IMR-90 (cell line): ENCODE measurements around the gene FSTL5. TPM values are rescaled to one million over a fixed set of nuclear protein-coding genes. Genes with fewer than 3 reads are reported as not detected.

ENCODE experiments used
- ATAC-seq: fragments of 200-7000 bp; cut with Tn5 transposase; 2 replicates; pipeline ENCODE4 v1.9.1; 2020; ENCODE audit warnings: low read depth, mild to moderate bottlenecking, moderate library complexity
- BruUV-seq: library from RNA; stranded (reverse); fragments of 400-500 nt; replicated peaks from 2 replicates; lab custom pipeline; 2021; lab: Mats Ljungman, UMichigan
- CTCF ChIA-PET: fragments of 300-600 bp; formaldehyde crosslinking; extraction: SDS; loops from one replicate; lab custom pipeline; 2021; ENCODE audit warnings: antibody characterized with exemption; lab: Yijun Ruan, JAX
- POLR2A ChIA-PET: fragments of 300-600 bp; sonication (Branson Sonifier 250); formaldehyde crosslinking; loops from one replicate; lab custom pipeline; 2022; ENCODE audit warnings: antibody characterized with exemption; ENCODE audit not compliant: unreplicated experiment; lab: Charles Lee
- DNase-seq: peaks from one replicate; pipeline ENCODE4 v3.0.0; 2013
- H2AFZ ChIP-seq: replicated peaks from 2 replicates; pipeline ENCODE3; 2013; ENCODE audit warnings: low read length, mild to moderate bottlenecking; ENCODE audit not compliant: poor library complexity
- H2AK5ac ChIP-seq: 2 replicates; pipeline ENCODE4 v1.6.1; 2013; ENCODE audit warnings: low read depth, low read length, inconsistent platforms
- H2AK9ac ChIP-seq: replicated peaks from 2 replicates; pipeline ENCODE3; 2013; ENCODE audit warnings: mild to moderate bottlenecking, low read depth, low read length, moderate library complexity; ENCODE audit not compliant: poor library complexity
- H2BK120ac ChIP-seq: 2 replicates; pipeline ENCODE4 v1.6.1; 2013; ENCODE audit warnings: low read depth, low read length, inconsistent platforms
- H2BK15ac ChIP-seq: 3 replicates; pipeline ENCODE4 v1.6.1; 2013; ENCODE audit warnings: low read depth, low read length, inconsistent platforms
- H2BK20ac ChIP-seq: 2 replicates; pipeline ENCODE4 v1.6.1; 2013; ENCODE audit warnings: low read depth, mild to moderate bottlenecking, inconsistent platforms, low read length, moderate library complexity
- H2BK5ac ChIP-seq: 2 replicates; pipeline ENCODE4 v1.6.1; 2013; ENCODE audit warnings: mild to moderate bottlenecking, low read depth, low read length, inconsistent platforms; ENCODE audit not compliant: poor library complexity, severe bottlenecking
- H3K14ac ChIP-seq: replicated peaks from 2 replicates; pipeline ENCODE4 v1.6.1; 2013; ENCODE audit warnings: low read depth, low read length, inconsistent platforms
- H3K18ac ChIP-seq: 2 replicates; pipeline ENCODE4 v1.6.1; 2013; ENCODE audit warnings: low read depth, low read length, control low read depth
- H3K23ac ChIP-seq: 2 replicates; pipeline ENCODE4 v1.6.1; 2013; ENCODE audit warnings: low read depth, low read length, inconsistent platforms
- H3K27ac ChIP-seq: 2 replicates; pipeline ENCODE4 v1.5.1; 2013; ENCODE audit warnings: mild to moderate bottlenecking, control low read depth, low read length; ENCODE audit not compliant: insufficient read depth
- H3K27me3 ChIP-seq: 2 replicates; pipeline ENCODE4 v1.6.1; 2013; ENCODE audit warnings: low read length; ENCODE audit not compliant: control insufficient read depth, insufficient read depth
- H3K36me3 ChIP-seq: 2 replicates; pipeline ENCODE4 v1.6.1; 2013; ENCODE audit warnings: low read length, mixed read lengths; ENCODE audit not compliant: control insufficient read depth, insufficient read depth
- H3K4ac ChIP-seq: 2 replicates; pipeline ENCODE4 v1.6.1; 2013; ENCODE audit warnings: low read depth, low read length, inconsistent platforms
- H3K4me1 ChIP-seq: 2 replicates; pipeline ENCODE4 v1.6.1; 2013; ENCODE audit warnings: low read length, mixed read lengths; ENCODE audit not compliant: control insufficient read depth, insufficient read depth
- H3K4me2 ChIP-seq: 2 replicates; pipeline ENCODE4 v1.6.1; 2013; ENCODE audit warnings: low read depth, mild to moderate bottlenecking, control low read depth, low read length, moderate library complexity
- H3K4me3 ChIP-seq: 2 replicates; pipeline ENCODE4 v1.5.1; 2013; ENCODE audit warnings: low read depth, mild to moderate bottlenecking, control low read depth, low read length, moderate library complexity; ENCODE audit not compliant: insufficient read depth
- H3K56ac ChIP-seq: 2 replicates; pipeline ENCODE4 v1.6.1; 2013; ENCODE audit warnings: low read length, inconsistent platforms; ENCODE audit not compliant: insufficient read depth; ENCODE audit errors: extremely low read depth
- H3K79me1 ChIP-seq, 2 experiments: 2 replicates each; pipeline ENCODE4 v1.6.1; 2013; ENCODE audit warnings: low read length in 2 of 2, inconsistent platforms in 1 of 2, low read depth in 1 of 2
- H3K9ac ChIP-seq: 2 replicates; pipeline ENCODE4 v1.6.1; 2013; ENCODE audit warnings: low read depth, low read length, control low read depth
- H3K9me1 ChIP-seq: 2 replicates; pipeline ENCODE4 v1.6.1; 2013; ENCODE audit warnings: low read length, inconsistent platforms; ENCODE audit not compliant: insufficient read depth
- H3K9me3 ChIP-seq: 2 replicates; pipeline ENCODE4 v1.6.1; 2013; ENCODE audit warnings: low read length; ENCODE audit not compliant: control insufficient read depth, insufficient read depth
- H4K20me1 ChIP-seq: 2 replicates; pipeline ENCODE4 v1.6.1; 2013; ENCODE audit warnings: low read length, inconsistent platforms; ENCODE audit not compliant: insufficient read depth
- H4K5ac ChIP-seq: 2 replicates; pipeline ENCODE4 v1.6.1; 2013; ENCODE audit warnings: mild to moderate bottlenecking, low read depth, low read length, control low read depth
- H4K8ac ChIP-seq, 2 experiments: 2 replicates each; pipeline ENCODE4 v1.6.1; 2013; ENCODE audit warnings: low read depth in 2 of 2, low read length in 2 of 2, control low read depth in 1 of 2, inconsistent platforms in 1 of 2
- H4K91ac ChIP-seq: 2 replicates; pipeline ENCODE4 v1.6.1; 2013; ENCODE audit warnings: low read depth, low read length, inconsistent platforms; ENCODE audit not compliant: insufficient read depth
- POLR2A ChIP-seq: IDR thresholded peaks from 2 replicates; pipeline ENCODE4 v1.6.1; 2012; ENCODE audit warnings: mild to moderate bottlenecking, low read depth, low read length
- SMC3 ChIP-seq: fragments of 150-350 bp; IDR thresholded peaks from 2 replicates; pipeline ENCODE4 v1.6.1; 2016; ENCODE audit warnings: low read depth, mild to moderate bottlenecking, antibody characterized with exemption, low read length, moderate library complexity
- dilution Hi-C: fragments of 300-500 bp; cut with HindIII; formaldehyde crosslinking; loops from one replicate; pipeline ENCODE4 v1.14.3; 2018; ENCODE audit warnings: low sequenced_read_pairs; ENCODE audit not compliant: unreplicated experiment
- in situ Hi-C: fragments of 300-500 bp; cut with MboI; formaldehyde crosslinking; loops from 3 replicates; pipeline ENCODE4 v1.14.3; 2019; ENCODE audit warnings: low sequenced_read_pairs, inconsistent platforms, mixed read lengths
- intact Hi-C: fragments of 100-400 bp; cut with micrococcal nuclease; formaldehyde crosslinking; loops from 2 replicates; pipeline ENCODE4 v1.10.0; 2022
- polyA plus RNA-seq, 3 experiments: library from polyadenylated mRNA; depleted of rRNA; stranded (reverse); fragments of >200 nt; gene quantifications; 2 replicates each; pipeline ENCODE4 v1.2.3, GENCODE V29; 2012; ENCODE audit warnings: low replicate concordance in 1 of 3
- total RNA-seq: library from RNA; depleted of rRNA; stranded (reverse); fragments of >200 nt; gene quantifications from 2 replicates; pipeline ENCODE4 v1.2.3, GENCODE V29; 2012

Gene FSTL5
- total and polyA plus RNA-seq, 2 of the 4 experiments (the other 2 are of a cell fraction): under 0.01 TPM; not detected in 1

- no peaks in the 10 kb centered on the region for H3K4me1 ChIP-seq
- H2BK15ac ChIP-seq: no peak overlapping the region
- no peak overlapping the region for H3K23ac ChIP-seq
- H2AK5ac ChIP-seq: no peak overlapping the region
- no peak overlapping the region for H3K4ac ChIP-seq
- H3K18ac ChIP-seq: no peak overlapping the region
- no peak overlapping the region for H3K4me3 ChIP-seq
- DNase-seq (no peak), ATAC-seq (no peak)
- no peak overlapping the region for H2BK5ac ChIP-seq
- intact Hi-C loops: no loop called here
- H3K9ac ChIP-seq: no peak overlapping the region
- no peak overlapping the region for H2AFZ ChIP-seq
- no peaks in the 10 kb centered on the region for H3K36me3 ChIP-seq
- in situ Hi-C loops: no loop called here
- no peak overlapping the region for H3K56ac ChIP-seq
- no peak overlapping the region for H3K4me2 ChIP-seq
- H3K14ac ChIP-seq: no peak overlapping the region
- H4K5ac ChIP-seq: no peak overlapping the region
- POLR2A ChIA-PET: no interaction called here
- no peak overlapping the region for H3K27ac ChIP-seq
- no peaks in the 10 kb centered on the region for H4K20me1 ChIP-seq
- H3K27me3 ChIP-seq: no peaks in the 10 kb centered on the region
- no TSS peak for BruUV-seq
- H2BK120ac ChIP-seq: no peak overlapping the region
- H3K9me3 ChIP-seq: no peaks in the 10 kb centered on the region
- TF ChIP-seq POLR2A: no peak
- no peak for TF ChIP-seq SMC3
- H2BK20ac ChIP-seq: no peak overlapping the region
- H4K91ac ChIP-seq: no peak overlapping the region
- CTCF ChIA-PET: no interaction called here
- H4K8ac ChIP-seq: no peak overlapping the region
- no peak overlapping the region for H2AK9ac ChIP-seq
- no peaks in the 10 kb centered on the region for H3K9me1 ChIP-seq
- dilution Hi-C loops: no loop called here
- no peaks in the 10 kb centered on the region for H3K79me1 ChIP-seq
Measured at GRCh38 chr4:162140051-162140683, 23.6 kb downstream of the FSTL5 start.
